Measurements from ENCODE around the gene RALBP1. TPM values are rescaled to one million over a fixed set of nuclear protein-coding genes. Genes with fewer than 3 reads are reported as not detected.

Gene RALBP1
- total and polyA plus RNA-seq, 12 donors, result 22.5 to 59.9 (median 44.8) TPM

DNA sequence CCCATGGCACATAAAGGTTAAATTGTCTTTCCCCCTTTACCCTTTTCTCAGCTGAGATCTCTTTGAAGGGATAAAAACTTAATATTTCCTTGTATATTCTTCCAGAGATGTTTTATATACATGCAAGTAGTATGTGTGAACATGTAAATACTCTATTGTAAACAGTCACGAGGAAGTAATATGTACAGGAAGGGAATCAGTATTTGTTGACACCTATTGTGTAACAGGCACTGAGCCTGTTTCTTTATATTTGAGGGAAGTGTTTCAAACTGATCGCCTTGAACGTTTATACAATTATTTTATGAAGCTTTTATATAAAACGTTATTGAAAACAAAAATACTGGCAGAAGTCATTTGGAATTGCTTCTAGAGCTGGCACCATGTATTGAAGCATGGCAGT is 13.2 kb downstream of the RALBP1 start:
- no peak for DNase-seq
- H3K27ac ChIP-seq, result no peak overlapping the region
- 59 to 74% (median 70%) methylated on average over 4 of the region's 4 CpGs for WGBS, 4 donors
- no peaks in the 10 kb centered on the region for H3K27me3 ChIP-seq
- no peak overlapping the region for H3K4me3 ChIP-seq
- no peaks in the 10 kb centered on the region for H3K4me1 ChIP-seq (replicated peaks in 1 of 2)
- intact Hi-C loops (cut with DNase I), result no loop called here
- TF ChIP-seq POLR2A (IDR thresholded peaks at IDR 0.05), result no peak
- no peak for TF ChIP-seq CTCF (IDR thresholded peaks at IDR 0.05)
- H3K36me3 ChIP-seq (replicated peaks in 1 of 2), result no peaks in the 10 kb centered on the region
- no peaks in the 10 kb centered on the region for H3K9me3 ChIP-seq (replicated peaks in 1 of 3)

DNA sequence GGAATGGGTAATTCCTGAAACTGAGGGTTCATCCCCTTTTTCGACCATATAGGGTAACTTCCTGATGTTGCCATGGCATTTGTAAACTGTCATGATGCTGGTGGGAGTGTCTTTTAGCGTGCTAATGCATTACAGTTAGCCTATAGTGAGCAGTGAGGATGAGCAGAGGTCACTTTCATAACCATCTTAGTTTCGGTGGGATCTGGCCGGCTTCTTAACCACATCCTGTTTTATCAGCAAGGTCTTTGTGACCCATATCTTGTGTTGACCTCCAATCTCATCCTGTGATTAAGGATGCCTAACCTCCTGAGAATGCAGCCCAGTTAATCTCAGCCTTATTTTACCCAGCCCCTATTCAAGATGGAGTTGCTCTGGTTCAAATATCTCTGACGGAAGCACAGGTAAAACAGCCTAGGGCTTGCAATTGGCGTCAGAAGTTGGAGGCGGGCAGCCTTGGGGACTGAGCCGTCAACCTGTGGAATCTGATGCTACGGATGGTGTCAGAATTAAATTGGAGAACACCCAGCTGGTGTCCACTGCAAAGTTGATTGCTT is 19.5 kb downstream of the RALBP1 start:
- no peaks in the 10 kb centered on the region for H3K9me3 ChIP-seq (replicated peaks in 1 of 3)
- no peak overlapping the region for H3K4me3 ChIP-seq
- TF ChIP-seq CTCF (IDR thresholded peaks at IDR 0.05) (no peak), POLR2A (IDR thresholded peaks at IDR 0.05) (no peak)
- no peak for DNase-seq
- peaks cover 0 to 11% of the 10 kb centered on the region in 2 donors for H3K4me1 ChIP-seq (replicated peaks in 1 of 2)
- H3K27ac ChIP-seq, result no peak overlapping the region
- WGBS, 4 donors, result 70 to 74% (median 72%) methylated on average over 9 of the region's 9 CpGs
- intact Hi-C loops (cut with DNase I), result no loop called here
- no peaks in the 10 kb centered on the region for H3K27me3 ChIP-seq
- H3K36me3 ChIP-seq (replicated peaks in 1 of 2), result no peaks in the 10 kb centered on the region

- H3K4me3 ChIP-seq, result no peak overlapping the region
- intact Hi-C loops (cut with DNase I), result no loop called here
- H3K4me1 ChIP-seq (replicated peaks in 1 of 2), result peaks cover 0 to 11% of the 10 kb centered on the region in 2 donors
- DNase-seq, result no peak
- no peaks in the 10 kb centered on the region for H3K9me3 ChIP-seq (replicated peaks in 1 of 3)
- H3K36me3 ChIP-seq (replicated peaks in 1 of 2), result no peaks in the 10 kb centered on the region
- no peak overlapping the region for H3K27ac ChIP-seq
- TF ChIP-seq POLR2A (IDR thresholded peaks at IDR 0.05) (no peak), CTCF (IDR thresholded peaks at IDR 0.05) (no peak)
- WGBS, 4 donors, result 73 to 91% (median 77%) methylated on average over 1 of the region's 1 CpG
- H3K27me3 ChIP-seq, result no peaks in the 10 kb centered on the region
Measured at GRCh38 chr18:9495465-9495864, 20.2 kb downstream of the RALBP1 start.

DNA sequence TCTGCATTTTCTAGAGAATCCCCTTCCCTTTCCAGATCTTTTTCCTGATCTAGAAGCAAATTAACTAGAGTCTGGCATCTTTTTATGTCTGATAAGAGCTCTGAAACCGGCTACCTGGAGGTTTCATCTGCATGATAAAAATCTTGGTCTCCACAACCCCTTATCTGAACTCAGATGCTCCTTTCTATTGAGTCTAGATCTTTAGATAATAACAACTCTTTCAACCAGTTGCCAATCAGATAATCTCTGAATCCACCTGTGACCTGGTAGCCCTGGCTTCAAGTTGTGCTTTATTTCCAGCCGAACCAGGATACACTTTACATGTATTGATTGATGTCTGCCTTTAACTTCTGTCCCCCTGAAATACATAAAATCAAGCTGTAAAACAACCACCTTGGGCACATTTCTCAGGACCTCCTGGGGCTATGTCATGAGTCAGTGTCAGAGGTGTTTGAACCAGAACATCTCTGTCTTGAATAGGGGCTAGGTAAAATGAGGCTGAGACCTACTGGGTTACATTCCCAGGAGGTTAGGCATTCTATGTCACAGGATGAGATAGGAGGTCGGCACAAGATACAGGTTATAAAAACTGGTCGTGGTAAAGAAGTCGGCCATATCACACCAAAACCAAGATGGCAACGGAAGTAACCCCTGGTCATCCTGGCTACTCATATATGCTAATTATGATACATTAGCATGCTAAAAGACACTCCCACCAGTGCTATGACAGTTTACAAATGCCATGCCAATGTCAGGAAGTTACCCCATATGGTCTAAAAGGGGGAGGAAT is 20.8 kb downstream of the RALBP1 start:
- Histone ChIP-seq H3K9me3 (replicated peaks in 1 of 3) (no peaks in the 10 kb centered on the region), H3K27me3 (no peaks in the 10 kb centered on the region), H3K4me3 (no peak overlapping the region), H3K36me3 (replicated peaks in 1 of 2) (no peaks in the 10 kb centered on the region), H3K4me1 (replicated peaks in 1 of 2) (peaks cover 0 to 11% of the 10 kb centered on the region in 2 donors), H3K27ac (no peak overlapping the region)
- intact Hi-C loops (cut with DNase I), result no loop called here
- TF ChIP-seq CTCF (IDR thresholded peaks at IDR 0.05) (no peak), POLR2A (IDR thresholded peaks at IDR 0.05) (no peak)
- 80 to 83% (median 82%) methylated on average over 6 of the region's 6 CpGs for WGBS, 4 donors
- DNase-seq, result no peak

Measured in adrenal gland (tissue), 12 donors.